ENCODE measurements around the gene ZDHHC20. TPM values are rescaled to one million over a fixed set of nuclear protein-coding genes. Genes with fewer than 3 reads are reported as not detected.

Gene ZDHHC20
- total RNA-seq, 2 experiments from 2014 or later = 46.1 to 50.9 TPM

- POLR2A ChIA-PET = no interaction called here
- CTCF ChIA-PET = no interaction called here
- Mint-ChIP-seq H3K36me3 (ENCODE audit: low read depth) (peaks cover 53% of the 10 kb centered on the region), H3K4me3 (no peak overlapping the region), H3K27ac (no peak overlapping the region), H3K4me1 (ENCODE audit: low read depth) (peaks cover 42% of the 10 kb centered on the region), H3K27me3 (no peaks in the 10 kb centered on the region), H3K9me3 (peaks cover 30% of the 10 kb centered on the region)
- DNase-seq (no peak), ATAC-seq (no peak)
- no peak for TF ChIP-seq CTCF (IDR thresholded peaks at IDR 0.05)
- intact Hi-C loops (cut with micrococcal nuclease) = no loop called here
Measured at GRCh38 chr13:21434588-21434987, 24.5 kb downstream of the ZDHHC20 start.

- DNase-seq (no peak), ATAC-seq (no peak)
- no peak for TF ChIP-seq CTCF (IDR thresholded peaks at IDR 0.05)
- POLR2A ChIA-PET = no interaction called here
- intact Hi-C loops (cut with micrococcal nuclease) = no loop called here
- H3K4me3 Mint-ChIP-seq = no peak overlapping the region
- no peak overlapping the region for H3K27ac Mint-ChIP-seq
- CTCF ChIA-PET = interaction anchor here (1.2 kb wide), 1 partner anchor 41 kb away, joined by 3 read pairs; no protein-coding TSS in a partner anchor
- peaks cover 28% of the 10 kb centered on the region for H3K4me1 Mint-ChIP-seq (ENCODE audit: low read depth)
- peaks cover 35% of the 10 kb centered on the region for H3K36me3 Mint-ChIP-seq (ENCODE audit: low read depth)
- H3K27me3 Mint-ChIP-seq = no peaks in the 10 kb centered on the region
- H3K9me3 Mint-ChIP-seq = peaks cover 24% of the 10 kb centered on the region
Measured at GRCh38 chr13:21429211-21429610, 29.9 kb downstream of the ZDHHC20 start.

GRCh38 chr13:21427741-21428140 lies 31.4 kb downstream of the ZDHHC20 start:
- no peaks in the 10 kb centered on the region for H3K27me3 Mint-ChIP-seq
- CTCF ChIA-PET = interaction anchor here (1.3 kb wide), 1 partner anchor 11 kb away, joined by 4 read pairs; no protein-coding TSS in a partner anchor
- intact Hi-C loops (cut with micrococcal nuclease) = no loop called here
- H3K9me3 Mint-ChIP-seq = peaks cover 24% of the 10 kb centered on the region
- ATAC-seq = no peak
- peaks cover 32% of the 10 kb centered on the region for H3K36me3 Mint-ChIP-seq (ENCODE audit: low read depth)
- DNase-seq = no peak
- no peak overlapping the region for H3K4me3 Mint-ChIP-seq
- H3K27ac Mint-ChIP-seq = no peak overlapping the region
- H3K4me1 Mint-ChIP-seq (ENCODE audit: low read depth) = peaks cover 28% of the 10 kb centered on the region
- POLR2A ChIA-PET = no interaction called here
- no peak for TF ChIP-seq CTCF (IDR thresholded peaks at IDR 0.05)

GRCh38 chr13:21426238-21426637 lies 32.9 kb downstream of the ZDHHC20 start:
- intact Hi-C loops (cut with micrococcal nuclease) = no loop called here
- ChIA-PET POLR2A (interaction anchor here (1.2 kb wide), 1 partner anchor 32 kb away, joined by 3 read pairs; the partner anchor contains the start of gene ZDHHC20), CTCF (interaction anchor here (1.1 to 1.3 kb wide), 2 partner anchors 9 to 50 kb away, joined by 3 to 4 read pairs; no protein-coding TSS in a partner anchor)
- no peak for TF ChIP-seq CTCF (IDR thresholded peaks at IDR 0.05)
- Mint-ChIP-seq H3K4me1 (ENCODE audit: low read depth) (peaks cover 28% of the 10 kb centered on the region), H3K36me3 (ENCODE audit: low read depth) (peaks cover 30% of the 10 kb centered on the region), H3K4me3 (no peak overlapping the region), H3K27me3 (no peaks in the 10 kb centered on the region), H3K9me3 (peaks cover 24% of the 10 kb centered on the region), H3K27ac (peak overlapping the region; percentile 11)
- ATAC-seq (peak; percentile 88), DNase-seq (no peak)

- H3K27ac Mint-ChIP-seq = no peak overlapping the region
- no peaks in the 10 kb centered on the region for H3K27me3 Mint-ChIP-seq
- no peak for TF ChIP-seq CTCF (IDR thresholded peaks at IDR 0.05)
- intact Hi-C loops (cut with micrococcal nuclease) = no loop called here
- ATAC-seq (no peak), DNase-seq (no peak)
- H3K9me3 Mint-ChIP-seq = no peaks in the 10 kb centered on the region
- ChIA-PET POLR2A (no interaction called here), CTCF (no interaction called here)
- H3K4me3 Mint-ChIP-seq = no peak overlapping the region
- peaks cover 3% of the 10 kb centered on the region for H3K36me3 Mint-ChIP-seq (ENCODE audit: low read depth)
- H3K4me1 Mint-ChIP-seq (ENCODE audit: low read depth) = peaks cover 14% of the 10 kb centered on the region
Measured at GRCh38 chr13:21420706-21421105, 38.4 kb downstream of the ZDHHC20 start.

Measured in activated CD8-positive, alpha-beta T cell treated with anti-CD3 and anti-CD28 coated beads for 36 hours (primary cell).